GM23248 (cell line): ENCODE measurements around the gene CD109. TPM values are rescaled to one million over a fixed set of nuclear protein-coding genes. Genes with fewer than 3 reads are reported as not detected.
A peak's percentile ranks its signal among the peaks of the same experiment; 100 is the strongest.

ENCODE experiments used
- DNase-seq: peaks from one replicate; pipeline ENCODE4 v3.0.0-alpha.2; 2015
- H2AFZ ChIP-seq: fragments of 200-600 bp; sonication (generic); 2 replicates; pipeline ENCODE4 v1.6.1; 2016; ENCODE audit warnings: antibody characterized with exemption
- H3F3A ChIP-seq: fragments of 200-600 bp; sonication (generic); 2 replicates; pipeline ENCODE4 v1.6.1; 2016; ENCODE audit warnings: mild to moderate bottlenecking, antibody characterized with exemption, mixed run types; ENCODE audit not compliant: insufficient read depth
- H3K27ac ChIP-seq: fragments of 200-600 bp; sonication (generic); 2 replicates; pipeline ENCODE4 v1.5.1; 2016; ENCODE audit warnings: mild to moderate bottlenecking
- H3K27me3 ChIP-seq: fragments of 200-600 bp; sonication (generic); replicated peaks from 2 replicates; pipeline ENCODE4 v1.6.1; 2016; ENCODE audit warnings: mild to moderate bottlenecking; ENCODE audit not compliant: insufficient read depth
- H3K36me3 ChIP-seq: fragments of 200-600 bp; sonication (generic); 2 replicates; pipeline ENCODE4 v1.6.1; 2016; ENCODE audit warnings: low read depth, mild to moderate bottlenecking
- H3K4me1 ChIP-seq: fragments of 200-600 bp; sonication (generic); 2 replicates; pipeline ENCODE4 v1.6.1; 2016; ENCODE audit warnings: mild to moderate bottlenecking; ENCODE audit not compliant: insufficient read depth
- H3K4me2 ChIP-seq: fragments of 200-600 bp; sonication (generic); one replicate; pipeline ENCODE4 v1.6.1; 2016; ENCODE audit warnings: mild to moderate bottlenecking; ENCODE audit not compliant: unreplicated experiment
- H3K4me3 ChIP-seq: fragments of 200-600 bp; sonication (generic); 2 replicates; pipeline ENCODE4 v1.5.1; 2016; ENCODE audit warnings: mild to moderate bottlenecking
- H3K79me2 ChIP-seq: fragments of 200-600 bp; sonication (generic); 2 replicates; pipeline ENCODE4 v1.6.1; 2016; ENCODE audit warnings: mild to moderate bottlenecking; ENCODE audit not compliant: insufficient read depth
- H3K9ac ChIP-seq: fragments of 200-600 bp; sonication (generic); 2 replicates; pipeline ENCODE4 v1.6.1; 2016; ENCODE audit warnings: mild to moderate bottlenecking
- H3K9me2 ChIP-seq: fragments of 200-600 bp; sonication (generic); 2 replicates; pipeline ENCODE4 v1.6.1; 2016; ENCODE audit warnings: mixed run types, mild to moderate bottlenecking, moderate library complexity; ENCODE audit not compliant: insufficient read depth
- H3K9me3 ChIP-seq: fragments of 200-600 bp; sonication (generic); one replicate; pipeline ENCODE4 v1.6.1; 2017; ENCODE audit warnings: low read depth
- H4K20me1 ChIP-seq: fragments of 200-600 bp; sonication (generic); 2 replicates; pipeline ENCODE4 v1.6.0; 2016; ENCODE audit not compliant: insufficient read depth
- EZH2 ChIP-seq: fragments of 200-600 bp; sonication (generic); IDR thresholded peaks from 2 replicates; pipeline ENCODE4 v1.6.1; 2018; ENCODE audit warnings: antibody characterized with exemption, mild to moderate bottlenecking; ENCODE audit not compliant: insufficient read depth, poor library complexity, severe bottlenecking
- EZH2phosphoT487 ChIP-seq: fragments of 200-600 bp; sonication (generic); IDR thresholded peaks from 2 replicates; pipeline ENCODE4 v1.6.1; 2018; ENCODE audit warnings: antibody characterized with exemption, moderate library complexity, mild to moderate bottlenecking, low read depth; ENCODE audit not compliant: insufficient read depth
- WGBS, 2 experiments: methylation state at CpG; one replicate each; pipeline ENCODE4 v1.1.6; 2015 to 2017; ENCODE audit warnings: low lambda C conversion rate in 2 of 2, low coverage in 1 of 2; ENCODE audit errors: missing lambda C conversion rate in 2 of 2; 5-methylcytosine and 5-hydroxymethylcytosine counted together
- in situ Hi-C: fragments of 300-500 bp; cut with MboI; formaldehyde crosslinking; loops from 2 replicates; pipeline ENCODE4 v1.15.0; 2020
- polyA plus RNA-seq: library from polyadenylated mRNA; unstranded; fragments of >200 nt; fragmentation: Nextera tagmentation; extraction: Ambion mirVana; gene quantifications from 2 replicates; pipeline ENCODE4 v1.2.1, GENCODE V29; 2016
- total RNA-seq: library from RNA; depleted of rRNA; stranded (reverse); fragments of >200 nt; shearing (Covaris generic); gene quantifications from 2 replicates; pipeline ENCODE4 v1.2.3, GENCODE V29; 2014

The CD109 gene
- total and polyA plus RNA-seq, 2 experiments from 2014 or later = 31.3 to 68.6 TPM

DNA sequence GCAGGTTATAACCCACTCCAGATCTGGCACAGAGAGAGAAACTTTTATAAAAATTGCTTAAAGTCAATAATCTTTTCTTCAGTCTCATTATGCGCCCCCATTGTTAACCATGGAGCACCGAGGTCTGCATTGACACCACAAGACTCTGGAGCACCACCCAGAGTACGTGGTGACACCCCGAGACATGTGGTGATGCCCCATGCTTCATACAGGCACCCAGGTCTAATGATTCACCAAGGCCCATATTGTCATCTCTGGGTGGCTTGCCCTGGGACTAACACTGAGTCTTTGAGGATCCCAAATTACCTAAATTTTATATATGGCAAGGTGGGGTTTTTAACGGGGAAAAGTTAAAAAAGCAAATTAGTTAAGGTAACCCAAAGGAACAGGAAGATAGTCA lies 31.1 kb downstream of the CD109 start:
- TF ChIP-seq EZH2 (no peak), EZH2phosphoT487 (no peak)
- in situ Hi-C loops = loop anchor here (25.0 kb wide), 1 partner anchor 1485 kb away; the partner anchor contains the start of gene COL12A1
- Histone ChIP-seq H3K4me2 (no peak overlapping the region), H4K20me1 (no peaks in the 10 kb centered on the region), H3K4me3 (no peak overlapping the region), H3K9ac (no peak overlapping the region), H3F3A (peaks cover 21% of the 10 kb centered on the region), H3K9me3 (no peaks in the 10 kb centered on the region), H3K27me3 (no peaks in the 10 kb centered on the region), H3K36me3 (no peaks in the 10 kb centered on the region), H3K4me1 (peaks cover 14% of the 10 kb centered on the region), H3K27ac (no peak overlapping the region), H3K79me2 (peaks cover 5% of the 10 kb centered on the region; the same call in 1 of the 2 replicates), H3K9me2 (no peaks in the 10 kb centered on the region), H2AFZ (no peak overlapping the region)
- 97 to 99% methylated on average over 5 of the region's 5 CpGs for WGBS, 2 experiments
- DNase-seq = no peak

DNA sequence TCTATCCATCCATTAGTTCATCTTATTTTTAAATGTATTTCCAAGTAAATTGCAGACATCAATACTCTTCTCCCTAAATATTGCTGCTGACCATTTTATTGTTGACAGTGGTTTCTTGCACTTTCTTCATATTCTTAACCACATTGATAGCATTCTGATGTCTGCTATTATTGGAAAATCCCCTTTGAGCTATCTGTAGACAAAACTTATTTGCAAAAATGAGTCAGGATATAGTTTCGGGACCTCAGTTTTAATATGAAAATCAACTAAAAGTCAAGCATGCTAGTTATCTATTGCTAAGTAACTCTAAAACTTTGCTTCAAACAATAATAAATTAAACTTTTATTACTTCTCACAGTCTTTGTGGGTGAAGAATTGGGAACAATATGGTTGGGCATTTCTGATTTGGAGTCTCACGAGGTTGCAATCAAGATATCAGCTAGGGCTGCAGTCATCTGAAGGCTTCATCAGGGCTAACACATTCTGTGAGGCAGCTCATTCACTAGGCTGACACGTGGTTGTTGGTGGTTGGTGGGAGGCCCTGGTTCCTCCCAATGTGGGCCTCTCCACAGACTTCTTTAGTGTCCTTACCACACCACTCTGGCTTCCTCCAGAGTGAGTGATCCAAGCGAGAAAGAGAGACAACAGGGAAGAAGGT lies 32.7 kb downstream of the CD109 start:
- H3K27ac ChIP-seq = no peak overlapping the region
- no peaks in the 10 kb centered on the region for H3K9me3 ChIP-seq
- H3K79me2 ChIP-seq = peaks cover 1% of the 10 kb centered on the region; the same call in 1 of the 2 replicates
- H3K27me3 ChIP-seq = no peaks in the 10 kb centered on the region
- no peak overlapping the region for H3K4me3 ChIP-seq
- no peak overlapping the region for H2AFZ ChIP-seq
- 70 to 79% methylated on average over 4 of the region's 4 CpGs for WGBS, 2 experiments
- no peaks in the 10 kb centered on the region for H3K36me3 ChIP-seq
- peaks cover 8% of the 10 kb centered on the region; the same call in 1 of the 2 replicates for H3F3A ChIP-seq
- H3K4me2 ChIP-seq = no peak overlapping the region
- no peaks in the 10 kb centered on the region for H4K20me1 ChIP-seq
- peaks cover under 1% of the 10 kb centered on the region; the same call in 1 of the 2 replicates for H3K4me1 ChIP-seq
- no peak for TF ChIP-seq EZH2
- TF ChIP-seq EZH2phosphoT487 = no peak
- in situ Hi-C loops = loop anchor here (25.0 kb wide), 1 partner anchor 1484 kb away; the partner anchor contains the start of gene COL12A1
- H3K9ac ChIP-seq = no peak overlapping the region
- no peaks in the 10 kb centered on the region for H3K9me2 ChIP-seq
- no peak for DNase-seq

DNA sequence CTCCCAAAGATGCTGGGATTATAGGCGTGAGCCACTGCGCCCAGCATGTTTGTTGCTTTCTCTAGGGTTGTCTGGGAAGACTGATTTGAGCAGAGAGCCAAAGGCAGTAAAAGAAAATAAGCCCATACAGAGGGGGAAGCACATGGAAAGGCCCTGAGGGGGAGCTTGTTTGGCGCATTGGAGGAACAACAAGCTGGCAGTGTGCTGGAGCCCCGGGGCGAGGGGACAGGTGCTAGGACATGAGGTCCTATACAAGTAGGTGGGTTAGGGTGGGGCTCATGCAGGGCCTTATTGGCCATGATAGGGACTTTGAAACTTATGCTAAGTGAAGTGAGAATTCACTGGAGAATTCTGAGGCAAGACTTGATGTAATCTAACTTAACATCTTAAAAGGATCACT lies 35.3 kb downstream of the CD109 start:
- no peaks in the 10 kb centered on the region for H3K27me3 ChIP-seq
- no peaks in the 10 kb centered on the region for H3K9me2 ChIP-seq
- in situ Hi-C loops = loop anchor here (5.0 to 25.0 kb wide), 2 partner anchors 49 to 1481 kb away; partner anchors contain the start of gene COL12A1
- DNase-seq = no peak
- no peak overlapping the region for H2AFZ ChIP-seq
- 94 to 99% methylated on average over 5 of the region's 5 CpGs for WGBS, 2 experiments
- peaks cover 13% of the 10 kb centered on the region; the same call in 1 of the 2 replicates for H3F3A ChIP-seq
- H3K27ac ChIP-seq = no peak overlapping the region
- H3K4me3 ChIP-seq = no peak overlapping the region
- TF ChIP-seq EZH2 (no peak), EZH2phosphoT487 (no peak)
- H3K9me3 ChIP-seq = no peaks in the 10 kb centered on the region
- H3K4me2 ChIP-seq = no peak overlapping the region
- peaks cover 3% of the 10 kb centered on the region; the same call in 1 of the 2 replicates for H3K36me3 ChIP-seq
- H3K4me1 ChIP-seq = no peaks in the 10 kb centered on the region
- H4K20me1 ChIP-seq = no peaks in the 10 kb centered on the region
- peaks cover 7% of the 10 kb centered on the region; the same call in 1 of the 2 replicates for H3K79me2 ChIP-seq
- H3K9ac ChIP-seq = no peak overlapping the region

DNA sequence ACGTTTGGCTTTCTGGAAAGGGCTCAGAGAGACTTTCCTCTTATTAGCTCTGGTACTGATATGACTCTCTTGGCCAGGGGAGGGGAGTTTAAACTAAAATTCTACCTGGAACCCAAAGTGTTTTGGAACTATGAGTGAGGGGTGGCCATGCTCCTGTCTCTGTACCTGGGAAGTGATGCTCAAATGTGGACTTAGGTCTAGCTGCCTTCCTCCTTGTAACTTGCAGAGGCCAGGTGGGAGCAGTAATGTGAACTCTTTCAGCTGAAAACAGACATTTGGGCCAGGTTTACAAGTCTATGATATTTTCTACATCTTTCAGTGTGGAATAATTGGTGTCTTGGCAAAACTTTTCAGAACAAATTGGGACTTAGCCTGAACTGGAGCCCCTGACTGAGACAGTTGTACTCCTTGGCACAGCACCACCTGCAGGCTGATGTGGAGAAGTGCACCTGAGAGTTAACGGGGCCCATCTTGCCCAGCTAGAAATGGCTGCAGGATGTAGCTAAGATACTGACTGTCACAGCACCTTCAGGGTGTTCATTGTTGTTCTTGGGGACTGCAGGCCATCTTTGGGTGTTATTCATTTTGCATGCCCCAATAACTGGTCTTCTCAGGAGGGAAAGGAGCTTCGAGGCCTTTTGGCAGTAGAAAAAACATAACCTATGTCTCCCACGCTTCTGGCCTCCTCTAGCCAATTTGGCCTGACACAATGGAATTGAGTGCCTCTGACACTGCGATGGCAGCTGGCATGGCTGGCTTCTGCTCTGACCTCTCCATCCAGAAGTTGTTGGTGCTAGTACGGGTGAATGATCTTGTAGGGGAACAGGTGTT lies 37.1 kb downstream of the CD109 start:
- Histone ChIP-seq H3K9ac (no peak overlapping the region), H3K36me3 (peaks cover 10% of the 10 kb centered on the region; the same call in 1 of the 2 replicates), H4K20me1 (no peaks in the 10 kb centered on the region), H3K4me3 (no peak overlapping the region), H3K9me3 (no peaks in the 10 kb centered on the region), H3K4me2 (no peak overlapping the region), H3F3A (peaks cover 13% of the 10 kb centered on the region; the same call in 1 of the 2 replicates), H3K4me1 (no peaks in the 10 kb centered on the region), H3K9me2 (no peaks in the 10 kb centered on the region), H3K79me2 (peaks cover 7% of the 10 kb centered on the region; the same call in 1 of the 2 replicates), H2AFZ (no peak overlapping the region), H3K27ac (no peak overlapping the region), H3K27me3 (no peaks in the 10 kb centered on the region)
- in situ Hi-C loops = loop anchor here (5.0 to 25.0 kb wide), 2 partner anchors 51 to 1479 kb away; partner anchors contain the start of gene COL12A1
- peak; percentile 83 for DNase-seq
- WGBS, 2 experiments = 69 to 70% methylated on average over 6 of the region's 6 CpGs
- no peak for TF ChIP-seq EZH2phosphoT487
- TF ChIP-seq EZH2 = no peak
